A673 (cell line): ENCODE measurements around the gene MAMDC4.

Experiments used
- EZH2 ChIP-seq: fragments of 200-600 bp; sonication (generic); IDR thresholded peaks from 2 replicates; pipeline ENCODE4 v1.6.1; 2017; ENCODE audit warnings: borderline replicate concordance, low read depth, mild to moderate bottlenecking, mixed read lengths, antibody characterized with exemption, low read length; ENCODE audit not compliant: poor library complexity, severe bottlenecking
- TF ChIP-seq, protein P1 (sequence below): fragments of 300-800, 200-600 bp; sonication (generic); conservative IDR thresholded peaks from 2 replicates; pipeline ENCODE4 v1.5.1; 2017; ENCODE audit warnings: low read depth, mild to moderate bottlenecking, antibody characterized with exemption, low read length, moderate library complexity, mixed read lengths

- TF ChIP-seq, protein P1, sequence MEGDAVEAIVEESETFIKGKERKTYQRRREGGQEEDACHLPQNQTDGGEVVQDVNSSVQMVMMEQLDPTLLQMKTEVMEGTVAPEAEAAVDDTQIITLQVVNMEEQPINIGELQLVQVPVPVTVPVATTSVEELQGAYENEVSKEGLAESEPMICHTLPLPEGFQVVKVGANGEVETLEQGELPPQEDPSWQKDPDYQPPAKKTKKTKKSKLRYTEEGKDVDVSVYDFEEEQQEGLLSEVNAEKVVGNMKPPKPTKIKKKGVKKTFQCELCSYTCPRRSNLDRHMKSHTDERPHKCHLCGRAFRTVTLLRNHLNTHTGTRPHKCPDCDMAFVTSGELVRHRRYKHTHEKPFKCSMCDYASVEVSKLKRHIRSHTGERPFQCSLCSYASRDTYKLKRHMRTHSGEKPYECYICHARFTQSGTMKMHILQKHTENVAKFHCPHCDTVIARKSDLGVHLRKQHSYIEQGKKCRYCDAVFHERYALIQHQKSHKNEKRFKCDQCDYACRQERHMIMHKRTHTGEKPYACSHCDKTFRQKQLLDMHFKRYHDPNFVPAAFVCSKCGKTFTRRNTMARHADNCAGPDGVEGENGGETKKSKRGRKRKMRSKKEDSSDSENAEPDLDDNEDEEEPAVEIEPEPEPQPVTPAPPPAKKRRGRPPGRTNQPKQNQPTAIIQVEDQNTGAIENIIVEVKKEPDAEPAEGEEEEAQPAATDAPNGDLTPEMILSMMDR = no peak
- TF ChIP-seq EZH2 = no peak
These were observed 12.7 kb upstream of the MAMDC4 start for GRCh38 chr9:136839229-136840139.
